22Rv1 (cell line): ENCODE data around the gene RRAGB.

ENCODE experiments used
- H3K27ac ChIP-seq: fragments of 450-650 bp; 2 replicates; pipeline ENCODE4 v1.5.1; 2017
- ZFX ChIP-seq: fragments of 450-650 bp; IDR thresholded peaks from 2 replicates; pipeline ENCODE4 v1.6.1; 2017; ENCODE audit warnings: antibody characterized with exemption, borderline replicate concordance
- TF ChIP-seq, protein P1 (sequence below): fragments of 450-650 bp; IDR thresholded peaks from 2 replicates; pipeline ENCODE4 v1.5.1; 2017; ENCODE audit warnings: mild to moderate bottlenecking

Gene RRAGB

DNA sequence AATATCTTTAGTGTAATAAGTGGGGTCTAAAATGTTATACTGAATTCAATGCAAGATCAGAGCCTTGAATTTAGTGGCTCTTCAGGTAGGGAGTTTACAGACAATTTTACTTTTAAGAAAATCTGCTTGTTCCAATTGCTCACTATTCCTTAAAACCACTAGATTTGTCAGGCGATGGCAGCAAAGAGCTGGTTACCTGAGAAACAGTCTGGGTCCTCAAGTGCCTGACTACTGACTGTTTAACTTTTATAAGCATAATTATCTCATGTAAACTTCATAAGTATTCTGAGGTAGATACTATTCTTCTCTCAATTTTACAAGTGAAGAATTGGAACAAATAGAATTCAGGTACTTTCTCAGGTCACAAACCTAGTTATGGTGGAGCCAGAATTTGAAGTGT lies 84.3 kb downstream of the RRAGB start:
- TF ChIP-seq, protein P1, sequence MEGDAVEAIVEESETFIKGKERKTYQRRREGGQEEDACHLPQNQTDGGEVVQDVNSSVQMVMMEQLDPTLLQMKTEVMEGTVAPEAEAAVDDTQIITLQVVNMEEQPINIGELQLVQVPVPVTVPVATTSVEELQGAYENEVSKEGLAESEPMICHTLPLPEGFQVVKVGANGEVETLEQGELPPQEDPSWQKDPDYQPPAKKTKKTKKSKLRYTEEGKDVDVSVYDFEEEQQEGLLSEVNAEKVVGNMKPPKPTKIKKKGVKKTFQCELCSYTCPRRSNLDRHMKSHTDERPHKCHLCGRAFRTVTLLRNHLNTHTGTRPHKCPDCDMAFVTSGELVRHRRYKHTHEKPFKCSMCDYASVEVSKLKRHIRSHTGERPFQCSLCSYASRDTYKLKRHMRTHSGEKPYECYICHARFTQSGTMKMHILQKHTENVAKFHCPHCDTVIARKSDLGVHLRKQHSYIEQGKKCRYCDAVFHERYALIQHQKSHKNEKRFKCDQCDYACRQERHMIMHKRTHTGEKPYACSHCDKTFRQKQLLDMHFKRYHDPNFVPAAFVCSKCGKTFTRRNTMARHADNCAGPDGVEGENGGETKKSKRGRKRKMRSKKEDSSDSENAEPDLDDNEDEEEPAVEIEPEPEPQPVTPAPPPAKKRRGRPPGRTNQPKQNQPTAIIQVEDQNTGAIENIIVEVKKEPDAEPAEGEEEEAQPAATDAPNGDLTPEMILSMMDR = no peak
- no peak for TF ChIP-seq ZFX
- H3K27ac ChIP-seq = no peak overlapping the region
